ENCODE data around the gene ARNT2.

The ARNT2 gene

DNA sequence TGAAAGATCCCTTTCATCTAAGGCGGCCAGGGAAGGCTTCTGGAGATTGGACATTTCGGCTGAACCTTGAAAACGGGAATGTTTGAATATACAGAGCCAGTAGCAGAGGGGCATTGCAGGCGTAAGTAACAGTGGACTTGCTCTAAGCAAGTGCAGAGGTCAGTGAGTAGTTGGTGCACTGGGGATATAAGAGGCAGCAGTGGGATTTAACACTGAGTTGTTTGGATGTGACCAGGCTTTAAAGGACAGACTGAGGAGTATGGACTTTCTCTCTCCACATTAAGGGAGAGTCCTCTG is 1.3 kb downstream of the ARNT2 start:
- H3K27ac ChIP-seq: no peak overlapping the region
- TF ChIP-seq ZFX (IDR thresholded peaks at IDR 0.05; ENCODE audit: borderline replicate concordance): no peak
- TF ChIP-seq, protein P1, sequence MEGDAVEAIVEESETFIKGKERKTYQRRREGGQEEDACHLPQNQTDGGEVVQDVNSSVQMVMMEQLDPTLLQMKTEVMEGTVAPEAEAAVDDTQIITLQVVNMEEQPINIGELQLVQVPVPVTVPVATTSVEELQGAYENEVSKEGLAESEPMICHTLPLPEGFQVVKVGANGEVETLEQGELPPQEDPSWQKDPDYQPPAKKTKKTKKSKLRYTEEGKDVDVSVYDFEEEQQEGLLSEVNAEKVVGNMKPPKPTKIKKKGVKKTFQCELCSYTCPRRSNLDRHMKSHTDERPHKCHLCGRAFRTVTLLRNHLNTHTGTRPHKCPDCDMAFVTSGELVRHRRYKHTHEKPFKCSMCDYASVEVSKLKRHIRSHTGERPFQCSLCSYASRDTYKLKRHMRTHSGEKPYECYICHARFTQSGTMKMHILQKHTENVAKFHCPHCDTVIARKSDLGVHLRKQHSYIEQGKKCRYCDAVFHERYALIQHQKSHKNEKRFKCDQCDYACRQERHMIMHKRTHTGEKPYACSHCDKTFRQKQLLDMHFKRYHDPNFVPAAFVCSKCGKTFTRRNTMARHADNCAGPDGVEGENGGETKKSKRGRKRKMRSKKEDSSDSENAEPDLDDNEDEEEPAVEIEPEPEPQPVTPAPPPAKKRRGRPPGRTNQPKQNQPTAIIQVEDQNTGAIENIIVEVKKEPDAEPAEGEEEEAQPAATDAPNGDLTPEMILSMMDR (IDR thresholded peaks at IDR 0.05): no peak

DNA sequence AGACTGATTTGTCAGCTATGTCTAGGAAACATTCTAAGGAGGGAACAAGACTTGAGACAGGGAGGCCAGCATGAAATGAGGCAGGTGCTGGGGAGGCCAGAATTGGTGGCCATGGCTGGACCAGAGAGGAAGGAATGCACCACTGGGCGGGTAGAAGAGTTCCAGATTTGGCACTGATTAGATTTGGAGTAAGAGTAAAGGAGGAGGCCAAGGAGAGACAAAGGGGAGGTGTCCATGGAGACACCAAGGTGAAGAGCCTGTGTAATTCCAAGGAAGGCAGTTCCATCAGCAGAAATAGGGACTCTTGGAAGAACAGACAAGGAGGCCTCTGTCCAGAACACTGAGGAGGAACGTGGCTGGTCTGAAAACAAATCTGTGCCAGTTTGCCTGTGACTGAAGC is 1.8 kb downstream of the ARNT2 start:
- no peak overlapping the region for H3K27ac ChIP-seq
- TF ChIP-seq, protein P1 (IDR thresholded peaks at IDR 0.05): no peak
- no peak for TF ChIP-seq ZFX (IDR thresholded peaks at IDR 0.05; ENCODE audit: borderline replicate concordance)

DNA sequence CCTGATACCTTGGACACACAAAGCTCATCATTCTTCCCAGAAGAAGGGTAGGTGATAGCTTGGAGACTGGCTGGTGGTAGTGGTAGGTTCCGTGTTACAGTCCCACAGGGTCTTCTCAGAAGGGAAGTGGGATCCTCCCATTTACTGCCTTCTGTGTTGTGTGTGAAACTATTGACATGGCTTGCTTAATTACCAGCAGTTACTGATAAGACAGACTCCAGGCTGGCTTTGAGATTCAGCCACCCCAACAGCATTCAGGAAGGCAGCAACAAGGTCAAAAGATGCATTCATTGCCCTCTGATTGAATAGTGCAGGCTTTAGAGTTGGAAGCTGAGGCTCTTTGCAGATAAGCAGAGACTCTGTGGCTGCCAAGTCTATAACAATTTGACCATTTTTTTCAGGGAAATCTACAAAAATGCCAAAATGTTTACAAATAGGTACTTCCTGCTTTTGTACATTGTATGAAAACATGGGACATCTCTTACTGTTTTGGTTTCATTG is 7.7 kb downstream of the ARNT2 start:
- TF ChIP-seq ZFX (IDR thresholded peaks at IDR 0.05; ENCODE audit: borderline replicate concordance): no peak
- TF ChIP-seq, protein P1 (IDR thresholded peaks at IDR 0.05): no peak
- H3K27ac ChIP-seq: no peak overlapping the region

DNA sequence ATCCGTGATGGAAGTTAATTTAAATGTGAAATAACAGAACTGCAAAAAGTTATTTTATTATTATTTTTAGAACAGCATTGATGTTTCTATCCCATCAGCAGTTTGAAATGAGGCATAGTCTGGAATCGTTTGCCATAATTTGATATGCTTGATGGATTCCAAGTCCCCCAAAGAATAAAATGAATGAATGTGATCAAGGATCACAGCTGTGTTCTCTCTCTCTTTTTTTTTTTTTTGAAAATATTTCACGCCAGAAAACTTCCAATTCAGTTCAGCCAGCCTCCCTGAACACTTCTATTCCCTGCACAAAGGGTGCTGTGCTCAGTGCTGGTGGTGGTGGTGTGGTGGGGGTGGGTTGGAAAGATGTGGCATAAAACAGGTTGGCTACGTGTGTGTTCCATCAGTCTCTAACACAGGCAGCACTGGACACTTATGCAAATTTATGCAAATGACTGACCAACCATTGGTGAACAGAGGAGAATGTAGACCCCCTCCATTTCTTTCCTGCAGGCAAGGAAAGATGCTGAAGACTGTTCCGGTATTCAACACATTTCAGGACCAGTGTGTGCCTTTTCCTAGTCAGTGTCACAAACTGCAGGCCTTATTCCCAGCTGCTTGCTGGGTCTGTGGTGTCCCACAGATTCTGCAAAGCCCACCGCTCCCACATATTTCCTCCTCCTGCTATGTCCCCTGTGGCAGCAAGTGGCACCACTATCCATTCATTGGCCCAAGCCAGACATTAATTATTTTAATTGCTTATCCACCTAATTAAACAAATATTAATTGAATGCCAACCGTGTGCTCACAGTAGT is 10.6 kb downstream of the ARNT2 start:
- H3K27ac ChIP-seq: no peak overlapping the region
- no peak for TF ChIP-seq ZFX (IDR thresholded peaks at IDR 0.05; ENCODE audit: borderline replicate concordance)
- TF ChIP-seq, protein P1 (IDR thresholded peaks at IDR 0.05): no peak

- TF ChIP-seq, protein P1 (IDR thresholded peaks at IDR 0.05): no peak
- TF ChIP-seq ZFX (IDR thresholded peaks at IDR 0.05; ENCODE audit: borderline replicate concordance): no peak
- H3K27ac ChIP-seq: no peak overlapping the region
Observed at GRCh38 chr15:80415358-80415670, 11.1 kb downstream of the ARNT2 start.

GRCh38 chr15:80416702-80417101 is 12.5 kb downstream of the ARNT2 start:
- TF ChIP-seq, protein P1 (IDR thresholded peaks at IDR 0.05): no peak
- no peak for TF ChIP-seq ZFX (IDR thresholded peaks at IDR 0.05; ENCODE audit: borderline replicate concordance)
- no peak overlapping the region for H3K27ac ChIP-seq

GRCh38 chr15:80418892-80419537 is 14.8 kb downstream of the ARNT2 start:
- TF ChIP-seq ZFX (IDR thresholded peaks at IDR 0.05; ENCODE audit: borderline replicate concordance): no peak
- TF ChIP-seq, protein P1 (IDR thresholded peaks at IDR 0.05): peak; percentile 88
- H3K27ac ChIP-seq: no peak overlapping the region

Data from 22Rv1 (cell line).